GM10248 (cell line): ENCODE data around the gene ERMN.
"Not testable (repeated sequence)": the region's sequence is repeated elsewhere in the genome, so short reads cannot be mapped to it uniquely, and the experiment has no call there.

Experiments
- CTCF ChIA-PET: fragments of 300-600 bp; sonication (Branson Sonifier 250); formaldehyde crosslinking; extraction: SDS; loops from one replicate; lab custom pipeline; 2021; ENCODE audit warnings: antibody characterized with exemption; lab: Yijun Ruan, JAX
- POLR2A ChIA-PET: fragments of 350-650 bp; sonication (Branson Sonifier 250); formaldehyde crosslinking; extraction: SDS; loops from one replicate; lab custom pipeline; 2020; ENCODE audit warnings: antibody characterized with exemption; lab: Yijun Ruan, JAX
- DNase-seq: peaks from one replicate; pipeline ENCODE4 v3.0.0; 2012; ENCODE audit errors: extremely low spot score
- TF ChIP-seq, protein P1 (sequence below): IDR thresholded peaks from 2 replicates; pipeline ENCODE4 v1.5.1; 2012; ENCODE audit warnings: mild to moderate bottlenecking, low read depth; ENCODE audit errors: extremely low read depth, missing control alignments, control extremely low read depth

The ERMN gene

DNA sequence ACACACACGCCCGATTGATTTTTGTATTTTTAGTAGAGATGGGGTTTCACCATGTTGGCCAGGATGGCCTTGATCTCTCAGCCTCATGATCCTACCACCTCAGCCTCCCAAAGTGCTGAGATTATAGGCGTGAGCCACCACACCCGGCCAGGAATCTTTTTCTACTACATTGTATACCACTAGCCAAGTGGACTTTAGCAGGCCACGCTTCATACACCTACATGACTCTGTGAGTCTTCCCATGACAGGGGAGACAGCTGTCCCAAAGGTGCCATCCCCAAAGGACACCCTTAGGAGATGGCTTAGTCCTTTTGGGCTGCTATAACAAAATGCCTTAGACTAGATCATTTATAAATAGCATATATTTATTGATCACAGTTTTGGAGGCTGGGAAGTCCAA is 32.8 kb downstream of the ERMN start:
- ChIA-PET POLR2A (no interaction called here), CTCF (interaction anchor here (1.5 to 3.6 kb wide), 4 partner anchors 10 to 32 kb away, joined by 3 to 21 read pairs (median 7); no protein-coding TSS in a partner anchor)
- DNase-seq = no peak
- TF ChIP-seq, protein P1, sequence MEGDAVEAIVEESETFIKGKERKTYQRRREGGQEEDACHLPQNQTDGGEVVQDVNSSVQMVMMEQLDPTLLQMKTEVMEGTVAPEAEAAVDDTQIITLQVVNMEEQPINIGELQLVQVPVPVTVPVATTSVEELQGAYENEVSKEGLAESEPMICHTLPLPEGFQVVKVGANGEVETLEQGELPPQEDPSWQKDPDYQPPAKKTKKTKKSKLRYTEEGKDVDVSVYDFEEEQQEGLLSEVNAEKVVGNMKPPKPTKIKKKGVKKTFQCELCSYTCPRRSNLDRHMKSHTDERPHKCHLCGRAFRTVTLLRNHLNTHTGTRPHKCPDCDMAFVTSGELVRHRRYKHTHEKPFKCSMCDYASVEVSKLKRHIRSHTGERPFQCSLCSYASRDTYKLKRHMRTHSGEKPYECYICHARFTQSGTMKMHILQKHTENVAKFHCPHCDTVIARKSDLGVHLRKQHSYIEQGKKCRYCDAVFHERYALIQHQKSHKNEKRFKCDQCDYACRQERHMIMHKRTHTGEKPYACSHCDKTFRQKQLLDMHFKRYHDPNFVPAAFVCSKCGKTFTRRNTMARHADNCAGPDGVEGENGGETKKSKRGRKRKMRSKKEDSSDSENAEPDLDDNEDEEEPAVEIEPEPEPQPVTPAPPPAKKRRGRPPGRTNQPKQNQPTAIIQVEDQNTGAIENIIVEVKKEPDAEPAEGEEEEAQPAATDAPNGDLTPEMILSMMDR = no peak

DNA sequence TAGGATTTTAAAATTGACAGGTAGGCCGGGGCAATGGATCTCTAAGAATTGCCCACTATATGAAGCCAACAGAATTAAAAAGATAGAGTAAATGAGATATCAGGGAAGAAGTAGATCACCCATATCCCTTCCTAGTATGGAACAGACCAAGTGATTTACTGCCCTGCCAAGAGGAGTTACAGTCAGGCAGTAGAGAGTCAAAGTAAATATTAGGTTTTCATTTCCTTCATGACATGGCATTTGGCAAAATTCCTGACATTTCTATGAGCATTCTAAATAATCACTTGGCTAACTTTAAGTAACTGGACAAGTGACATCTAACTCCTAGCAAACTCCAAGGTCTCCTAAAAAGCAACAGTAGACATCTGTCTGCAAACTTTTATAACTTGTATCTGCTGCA is 34.6 kb downstream of the ERMN start:
- DNase-seq = no peak
- POLR2A ChIA-PET = no interaction called here
- CTCF ChIA-PET = no interaction called here
- TF ChIP-seq, protein P1 = no peak

DNA sequence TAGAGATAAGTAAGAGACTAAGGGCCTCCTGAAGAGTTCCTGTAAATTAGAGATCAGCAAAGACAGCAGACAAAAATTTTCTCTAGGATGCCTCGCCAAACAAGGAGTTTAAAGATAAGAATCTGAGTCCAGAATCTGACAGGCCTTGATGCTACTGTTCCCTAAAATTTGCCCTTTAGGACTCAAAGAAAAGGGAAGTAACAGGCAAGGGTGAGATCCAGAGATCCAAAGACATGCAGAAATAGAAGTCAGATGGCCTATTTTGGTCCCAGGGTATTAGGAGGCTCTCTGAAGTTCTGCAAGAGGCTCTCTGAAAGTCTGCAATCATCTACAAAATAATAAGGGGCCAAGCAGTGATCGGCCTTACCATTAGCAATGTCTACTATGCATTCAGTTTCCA is 35.1 kb downstream of the ERMN start:
- DNase-seq = no peak
- ChIA-PET CTCF (no interaction called here), POLR2A (no interaction called here)
- TF ChIP-seq, protein P1 = no peak

DNA sequence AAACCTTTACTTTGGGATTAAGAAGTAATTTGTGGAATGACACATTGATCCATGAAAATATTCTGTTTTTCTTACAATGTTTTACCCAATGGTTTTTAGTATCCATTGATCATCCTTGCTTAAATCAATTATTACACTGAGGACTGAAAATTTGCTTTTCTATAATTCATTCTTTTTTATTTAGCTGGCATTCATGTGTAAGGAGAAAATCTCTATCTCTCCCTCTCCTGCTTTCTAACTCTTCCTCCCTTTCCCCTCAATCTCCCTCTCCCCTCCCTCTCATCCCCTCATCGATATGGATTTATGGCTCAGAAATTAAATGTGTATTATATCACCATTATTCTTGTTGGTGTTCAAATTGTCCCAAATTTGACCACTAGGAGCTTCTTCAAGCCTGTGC is 38.5 kb downstream of the ERMN start:
- CTCF ChIA-PET = interaction anchor here (3.6 kb wide), 1 partner anchor 15 kb away, joined by 22 read pairs; no protein-coding TSS in a partner anchor
- TF ChIP-seq, protein P1 = no peak
- no peak for DNase-seq
- POLR2A ChIA-PET = no interaction called here

DNA sequence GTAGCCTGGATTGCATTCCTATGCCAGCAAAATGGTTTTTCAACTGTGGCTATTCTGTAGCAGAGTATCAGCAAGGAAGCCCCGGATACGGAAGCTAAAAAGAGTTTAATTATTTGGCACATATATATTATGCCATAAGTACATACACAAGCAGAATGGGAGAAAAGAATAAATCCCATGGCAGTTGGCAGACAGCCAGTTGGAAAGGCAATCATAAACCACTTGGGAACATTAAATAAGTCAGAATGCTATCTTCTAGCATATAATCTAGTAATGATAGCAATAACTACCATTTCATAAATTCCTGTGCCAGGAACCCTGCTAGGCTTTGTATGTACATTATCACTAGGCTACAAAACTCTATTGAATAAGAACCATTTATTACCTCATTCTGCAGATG is 42.2 kb downstream of the ERMN start:
- ChIA-PET POLR2A (no interaction called here), CTCF (interaction anchor here (2.4 to 2.5 kb wide), 2 partner anchors 19 kb away, joined by 7 to 13 read pairs; no protein-coding TSS in a partner anchor)
- no peak for DNase-seq
- TF ChIP-seq, protein P1 = no peak

DNA sequence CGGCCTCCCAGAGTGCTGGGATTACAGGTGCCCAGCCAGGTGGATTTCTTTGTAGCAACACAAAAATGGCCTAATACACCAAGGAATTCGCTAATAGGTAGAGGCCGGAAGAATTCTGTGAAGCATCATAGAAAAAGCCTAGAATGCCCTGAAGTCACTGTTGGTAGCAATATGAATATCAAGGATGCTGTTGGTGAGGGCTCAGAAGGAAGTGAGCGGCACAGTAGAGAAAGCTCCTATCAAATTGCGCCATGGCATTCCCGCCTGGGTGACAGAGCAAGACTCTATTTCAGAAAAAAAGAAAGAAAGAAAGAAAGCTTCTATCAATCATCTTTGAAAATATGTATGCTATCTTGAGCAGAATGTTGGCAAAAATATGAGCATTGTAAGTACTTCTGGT is 44.3 kb downstream of the ERMN start:
- DNase-seq = no peak
- CTCF ChIA-PET = interaction anchor here (0.9 to 2.4 kb wide), 4 partner anchors 12 to 24 kb away, joined by 3 to 8 read pairs (median 5); no protein-coding TSS in a partner anchor
- POLR2A ChIA-PET = no interaction called here
- TF ChIP-seq, protein P1 = no peak

DNA sequence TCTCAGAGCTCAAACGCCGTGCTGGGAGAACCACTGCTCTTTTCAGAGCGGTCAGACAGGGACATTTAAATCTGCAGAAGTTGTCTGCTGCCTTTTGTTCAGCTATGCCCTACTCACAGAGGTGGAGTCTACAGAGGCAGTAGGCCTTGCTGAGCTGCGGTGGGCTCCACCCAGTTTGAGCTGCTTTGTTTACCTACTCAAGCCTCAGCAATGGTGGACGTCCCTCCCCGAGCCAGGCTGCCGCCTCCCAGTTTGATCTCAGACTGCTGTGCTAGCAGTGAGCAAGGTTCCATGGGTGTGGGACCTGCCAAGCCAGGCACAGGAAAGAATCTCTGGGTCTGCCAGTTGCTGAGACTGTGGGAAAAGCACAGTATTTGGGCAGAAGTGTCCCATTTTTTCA is 46.3 kb downstream of the ERMN start:
- POLR2A ChIA-PET = not testable (repeated sequence)
- CTCF ChIA-PET = interaction anchor here (1.8 kb wide), 1 partner anchor 23 kb away, joined by 5 read pairs; no protein-coding TSS in a partner anchor

More for the DNA sequence above, 46.3 kb downstream of the ERMN start:
- DNase-seq = not testable (repeated sequence)
